H1 (cell line): ENCODE measurements around the gene USP10. TPM values are rescaled to one million over a fixed set of nuclear protein-coding genes. Genes with fewer than 3 reads are reported as not detected.

Experiments used
- CTCF ChIA-PET: fragments of 300-600 bp; sonication (Branson Sonifier 250); formaldehyde crosslinking; loops from one replicate; lab custom pipeline; 2021; ENCODE audit not compliant: partially characterized antibody; lab: Charles Lee
- POLR2A ChIA-PET: fragments of 300-600 bp; sonication (Branson Sonifier 250); formaldehyde crosslinking; loops from one replicate; lab custom pipeline; 2021; ENCODE audit warnings: inconsistent platforms; ENCODE audit not compliant: partially characterized antibody; lab: Charles Lee
- DNase-seq, 2 experiments: peaks; one replicate each; pipeline versions ENCODE4 v3.0.0 to v3.0.0-alpha.2; 2010 to 2022; ENCODE audit warnings: low spot score in 2 of 2, low read depth in 1 of 2, mixed read lengths in 1 of 2
- FAIRE-seq: peaks from 2 replicates; lab custom pipeline; 2011; peaks lifted over from hg19 to GRCh38; lab: Jason Lieb, UNC
- H2AFZ ChIP-seq: 2 replicates; pipeline ENCODE4 v1.8.1; 2012; ENCODE audit warnings: low read length, inconsistent platforms
- H2AK5ac ChIP-seq: 2 replicates; pipeline ENCODE4 v1.6.1; 2013; ENCODE audit warnings: low read depth, low read length
- H2BK120ac ChIP-seq: replicated peaks from 2 replicates; pipeline ENCODE3; 2013; ENCODE audit warnings: low read depth, low read length, inconsistent platforms
- H2BK12ac ChIP-seq: 2 replicates; pipeline ENCODE4 v1.6.1; 2013; ENCODE audit warnings: low read depth, low read length
- H2BK15ac ChIP-seq: 2 replicates; pipeline ENCODE4 v1.6.1; 2013; ENCODE audit warnings: low read length
- H2BK20ac ChIP-seq: 2 replicates; pipeline ENCODE4 v1.6.1; 2013; ENCODE audit warnings: low read length
- H2BK5ac ChIP-seq: 2 replicates; pipeline ENCODE4 v1.6.1; 2013; ENCODE audit warnings: low read depth, low read length
- H3K14ac ChIP-seq: 2 replicates; pipeline ENCODE4 v1.6.1; 2013; ENCODE audit warnings: inconsistent platforms; ENCODE audit not compliant: insufficient read length
- H3K18ac ChIP-seq: 2 replicates; pipeline ENCODE4 v1.6.1; 2013; ENCODE audit warnings: low read length; ENCODE audit errors: extremely low read depth
- H3K23ac ChIP-seq: 2 replicates; pipeline ENCODE4 v1.6.1; 2013; ENCODE audit warnings: inconsistent platforms; ENCODE audit not compliant: insufficient read length
- H3K23me2 ChIP-seq: 2 replicates; pipeline ENCODE4 v1.6.1; 2013; ENCODE audit warnings: low read depth, low read length
- H3K27ac ChIP-seq: 2 replicates; pipeline ENCODE4 v1.6.1; 2011; ENCODE audit warnings: low read depth, low read length, inconsistent platforms
- H3K27me3 ChIP-seq, 4 experiments: replicated peaks in 1 of 4; 1 replicate in 1 of 4; 2 replicates in 3 of 4; pipeline versions ENCODE4 v1.6.1 to v1.8.1; 2011 to 2013; ENCODE audit warnings: low read length in 3 of 4, mild to moderate bottlenecking in 3 of 4, inconsistent platforms in 2 of 4, mixed read lengths in 2 of 4, moderate library complexity in 1 of 4; ENCODE audit not compliant: control insufficient read depth in 3 of 4, insufficient read depth in 3 of 4; ENCODE audit errors: extremely low read depth in 1 of 4
- H3K36me3 ChIP-seq, 4 experiments: 2 replicates each; pipeline versions ENCODE4 v1.6.1 to v1.8.1; 2011 to 2013; ENCODE audit warnings: mild to moderate bottlenecking in 4 of 4, low read length in 3 of 4, moderate library complexity in 2 of 4, control low read depth in 1 of 4, inconsistent platforms in 1 of 4; ENCODE audit not compliant: insufficient read depth in 4 of 4, control insufficient read depth in 2 of 4
- H3K4ac ChIP-seq: replicated peaks from 2 replicates; pipeline ENCODE3; 2013; ENCODE audit warnings: low read length, low read depth, mixed read lengths, inconsistent platforms; ENCODE audit not compliant: insufficient read length
- H3K4me1 ChIP-seq, 4 experiments: replicated peaks in 1 of 4; 1 replicate in 1 of 4; 2 replicates in 3 of 4; pipeline versions ENCODE4 v1.6.1 to v1.8.1; 2011 to 2013; ENCODE audit warnings: low read length in 3 of 4, inconsistent platforms in 2 of 4, mixed read lengths in 1 of 4; ENCODE audit not compliant: insufficient read depth in 4 of 4, control insufficient read depth in 3 of 4
- H3K4me2 ChIP-seq, 2 experiments: 2 replicates each; pipeline versions ENCODE4 v1.6.1 to v1.8.1; 2011 to 2013; ENCODE audit warnings: low read depth in 2 of 2, low read length in 2 of 2, control low read depth in 1 of 2, inconsistent platforms in 1 of 2, mild to moderate bottlenecking in 1 of 2; ENCODE audit not compliant: insufficient read depth in 1 of 2
- H3K4me3 ChIP-seq, 4 experiments: fragments of 200-600, 300-600 bp in 1 of 4; sonication (generic), shearing (Covaris generic), sonication (Bioruptor Twin) in 1 of 4; 2 replicates each; pipeline versions ENCODE4 v1.5.1 to v1.8.1; 2011 to 2016; ENCODE audit warnings: low read length in 4 of 4, low read depth in 3 of 4, control low read depth in 2 of 4, inconsistent platforms in 2 of 4, mild to moderate bottlenecking in 2 of 4, mixed read lengths in 1 of 4, moderate library complexity in 1 of 4; ENCODE audit not compliant: insufficient read depth in 2 of 4; ENCODE audit errors: extremely low read depth in 1 of 4
- H3K56ac ChIP-seq: replicated peaks from 2 replicates; pipeline ENCODE3; 2013; ENCODE audit warnings: low read depth, mild to moderate bottlenecking, mixed read lengths, low read length, inconsistent platforms; ENCODE audit not compliant: insufficient read length
- H3K79me1 ChIP-seq: 2 replicates; pipeline ENCODE4 v1.6.1; 2013; ENCODE audit warnings: low read depth, low read length, control low read depth
- H3K79me2 ChIP-seq, 2 experiments: 2 replicates each; pipeline versions ENCODE4 v1.6.1 to v1.8.1; 2012 to 2013; ENCODE audit warnings: low read length in 2 of 2, mild to moderate bottlenecking in 2 of 2, inconsistent platforms in 1 of 2; ENCODE audit not compliant: insufficient read depth in 2 of 2, control insufficient read depth in 1 of 2
- H3K9ac ChIP-seq, 4 experiments: replicated peaks in 1 of 4; 1 replicate in 1 of 4; 2 replicates in 3 of 4; pipeline versions ENCODE4 v1.6.1 to v1.8.1; 2011 to 2013; ENCODE audit warnings: low read depth in 3 of 4, low read length in 3 of 4, control low read depth in 2 of 4, mild to moderate bottlenecking in 2 of 4, moderate library complexity in 2 of 4, inconsistent platforms in 1 of 4; ENCODE audit errors: extremely low read depth in 1 of 4
- H3K9me3 ChIP-seq, 2 experiments: 2 replicates each; pipeline versions ENCODE4 v1.6.1 to v1.8.1; 2012 to 2013; ENCODE audit warnings: mild to moderate bottlenecking in 2 of 2, moderate library complexity in 2 of 2, control low read depth in 1 of 2, inconsistent platforms in 1 of 2, low read depth in 1 of 2, low read length in 1 of 2, mixed read lengths in 1 of 2; ENCODE audit not compliant: insufficient read depth in 2 of 2
- H4K20me1 ChIP-seq, 2 experiments: replicated peaks in 1 of 2; 2 replicates each; pipeline versions ENCODE3 to v1.8.1; 2011 to 2013; ENCODE audit warnings: inconsistent platforms in 2 of 2, low read length in 2 of 2, mild to moderate bottlenecking in 1 of 2; ENCODE audit not compliant: insufficient read depth in 2 of 2, control insufficient read depth in 1 of 2
- H4K5ac ChIP-seq: 2 replicates; pipeline ENCODE4 v1.6.1; 2013; ENCODE audit warnings: low read length, low read depth, mixed read lengths, inconsistent platforms; ENCODE audit not compliant: insufficient read length
- H4K8ac ChIP-seq: 2 replicates; pipeline ENCODE4 v1.8.0; 2013; ENCODE audit warnings: mild to moderate bottlenecking, moderate library complexity, low read length, inconsistent platforms; ENCODE audit not compliant: insufficient read depth; ENCODE audit errors: extremely low read depth
- H4K91ac ChIP-seq: replicated peaks from 2 replicates; pipeline ENCODE3; 2013; ENCODE audit warnings: low read length, mixed read lengths, inconsistent platforms; ENCODE audit not compliant: insufficient read length
- HDAC2 ChIP-seq, 2 experiments: fragments of 300-600 bp in 1 of 2; sonication (generic) in 1 of 2; IDR thresholded peaks; 2 replicates each; pipeline ENCODE4 v1.6.1; 2011 to 2012; ENCODE audit warnings: low read depth in 2 of 2, low read length in 2 of 2, mild to moderate bottlenecking in 2 of 2, moderate library complexity in 2 of 2, borderline replicate concordance in 1 of 2, inconsistent platforms in 1 of 2
- JUN ChIP-seq: IDR thresholded peaks from 2 replicates; pipeline ENCODE4 v1.6.1; 2011; ENCODE audit warnings: low read depth, mild to moderate bottlenecking, improper control_type of control experiment, low read length
- KDM5A ChIP-seq: fragments of 200-600 bp; IDR thresholded peaks from 2 replicates; pipeline ENCODE4 v1.7.1; 2012; ENCODE audit warnings: mild to moderate bottlenecking, low read length, inconsistent platforms, mixed read lengths
- MAX ChIP-seq: IDR thresholded peaks from 2 replicates; pipeline ENCODE4 v1.6.1; 2012; ENCODE audit warnings: inconsistent platforms
- PHF8 ChIP-seq: fragments of 200-600 bp; sonication (generic); conservative IDR thresholded peaks from 2 replicates; pipeline ENCODE4 v1.7.1; 2012; ENCODE audit warnings: low read depth, mild to moderate bottlenecking, inconsistent platforms, low read length, moderate library complexity
- POU5F1 ChIP-seq: IDR thresholded peaks from 2 replicates; pipeline ENCODE4 v1.6.1; 2011; ENCODE audit warnings: low read depth, mild to moderate bottlenecking, low read length, moderate library complexity
- SIX5 ChIP-seq: IDR thresholded peaks from 2 replicates; pipeline ENCODE4 v1.6.1; 2011; ENCODE audit warnings: mild to moderate bottlenecking, low read depth, low read length
- SP1 ChIP-seq: IDR thresholded peaks from 2 replicates; pipeline ENCODE4 v1.6.1; 2011; ENCODE audit warnings: low read depth, low read length
- SUZ12 ChIP-seq: fragments of 200-600 bp; sonication (generic); IDR thresholded peaks from 2 replicates; pipeline ENCODE4 v1.6.1; 2012; ENCODE audit warnings: mild to moderate bottlenecking, inconsistent platforms, low read length, moderate library complexity, mixed read lengths
- USF2 ChIP-seq: IDR thresholded peaks from 2 replicates; pipeline ENCODE4 v1.6.1; 2011; ENCODE audit warnings: low read length, improper control_type of control experiment
- YY1 ChIP-seq: IDR thresholded peaks from 2 replicates; pipeline ENCODE4 v1.6.1; 2011; ENCODE audit warnings: low read depth, mild to moderate bottlenecking, low read length
- WGBS, 2 experiments: shearing (Covaris generic) in 1 of 2; methylation state at CpG; one replicate each; pipeline versions ENCODE4 v1.1.6 to v1.1.7; 2013 to 2015; ENCODE audit warnings: low lambda C conversion rate in 2 of 2, mixed read lengths in 2 of 2, inconsistent platforms in 1 of 2, low coverage in 1 of 2, missing lambda C conversion rate in 1 of 2; ENCODE audit not compliant: insufficient replicate concordance in 2 of 2, insufficient coverage in 1 of 2, insufficient read length in 1 of 2; ENCODE audit errors: extremely low coverage in 1 of 2, missing lambda C conversion rate in 1 of 2; 5-methylcytosine and 5-hydroxymethylcytosine counted together
- polyA plus RNA-seq, 7 experiments: library from polyadenylated mRNA; depleted of rRNA in 3 of 7; stranded (reverse) in 5 of 7; unstranded in 2 of 7; fragments of >200 nt in 5 of 7; fragments of 200-250 nt in 2 of 7; gene quantifications; 1 replicate in 5 of 7; 2 replicates in 1 of 7; 4 replicates in 1 of 7; pipeline versions ENCODE4 v1.2.1 to v1.2.3, GENCODE V29; 2011 to 2013; ENCODE audit warnings: missing spikeins in 2 of 7, mixed read lengths in 2 of 7
- total RNA-seq: library from RNA; stranded (reverse); fragmentation: NEBNext Ultra II Directional; extraction: Animal tissue kit (Norgen Biotek cat#: 25700); gene quantifications from 2 replicates; pipeline ENCODE4 v1.2.1, GENCODE V29; 2021

Gene USP10
- total and polyA plus RNA-seq, 2 of the 8 experiments (the other 6 are each of a cell fraction or from before 2014, with no cell fraction given): 171 to 195 TPM

- DNase-seq (no peak), FAIRE-seq (no peak)
- Histone ChIP-seq H3K27me3 (no peaks in the 10 kb centered on the region), H3K56ac (no peak overlapping the region), H3K14ac (no peak overlapping the region), H4K8ac (no peak overlapping the region), H4K5ac (no peak overlapping the region), H3K9me3 (no peaks in the 10 kb centered on the region), H3K4me3 (no peak overlapping the region), H3K23ac (no peak overlapping the region), H3K36me3 (no peaks in the 10 kb centered on the region; a peak in 1 of 8 replicates), H3K4me1 (no peaks in the 10 kb centered on the region), H2BK120ac (no peak overlapping the region), H2BK15ac (no peak overlapping the region), H4K20me1 (peaks cover 21 to 25% of the 10 kb centered on the region in 2 experiments), H3K18ac (no peak overlapping the region), H3K27ac (no peak overlapping the region), H3K79me1 (peaks cover 11% of the 10 kb centered on the region), H2AFZ (no peak overlapping the region), H3K23me2 (no peaks in the 10 kb centered on the region), H4K91ac (no peak overlapping the region), H3K9ac (no peak overlapping the region), H3K4me2 (no peak overlapping the region), H2BK5ac (no peak overlapping the region), H2AK5ac (no peak overlapping the region), H3K79me2 (peaks cover 5 to 97% of the 10 kb centered on the region in 2 experiments), H3K4ac (no peak overlapping the region), H2BK20ac (no peak overlapping the region), H2BK12ac (no peak overlapping the region)
- POLR2A ChIA-PET: interaction anchor here (0.9 to 2.3 kb wide), 3 partner anchors 28 to 200 kb away, joined by 3 to 6 read pairs (median 4); no protein-coding TSS in a partner anchor
- 94 to 100% methylated on average over 1 to 8 of the region's 8 CpGs for WGBS, 2 experiments
- CTCF ChIA-PET: interaction anchor here (0.8 to 8.3 kb wide), 21 partner anchors 8 to 333 kb away, joined by 3 to 137 read pairs (median 5); no protein-coding TSS in a partner anchor
- TF ChIP-seq PHF8 (no peak), HDAC2 (IDR thresholded peaks at IDR 0.05; ENCODE audit: borderline replicate concordance in 1 of 2, low read depth in 2 of 2, low read length in 2 of 2) (no peak), KDM5A (no peak), SP1 (no peak), POU5F1 (no peak), JUN (no peak), USF2 (no peak), SUZ12 (no peak), MAX (no peak), YY1 (no peak), SIX5 (no peak)
Observed at GRCh38 chr16:84752600-84752999, 52.8 kb downstream of the USP10 start.
